ENCODE data around the gene WDR35. TPM values are rescaled to one million over a fixed set of nuclear protein-coding genes. Genes with fewer than 3 reads are reported as not detected.

Gene WDR35
- total RNA-seq = 1 to 10 TPM; 2.0 to 3.8 TPM
- 1 to 10 TPM in 1 of 2 donors, under 1 TPM in 1; 0.97 to 1.2 TPM for polyA plus RNA-seq

- H3K9ac ChIP-seq (ENCODE audit: low read depth in 1 of 2, low read length in 2 of 2) = peak within 1 kb of the TSS in 1 of 2 donors; percentile 5
- WGBS = 1% methylated on average over 70 of the region's 70 CpGs
- H3K27ac ChIP-seq (ENCODE audit: low read depth in 1 of 2, low read length in 2 of 2) = peak within 1 kb of the TSS in 1 of 2 donors; percentile 32
- no peaks in the 10 kb centered on the region for H3K36me3 ChIP-seq (ENCODE audit: control insufficient read depth in 4 of 4, insufficient read depth in 3 of 4, low read depth in 1 of 4, low read length in 3 of 4)
- peaks cover 4 to 16% (median 12%) of the 10 kb centered on the region in 4 donors for H3K4me1 ChIP-seq (ENCODE audit: control insufficient read depth in 4 of 4, insufficient read depth in 4 of 4, low read length in 3 of 4)
- no peaks in the 10 kb centered on the region for H3K9me3 ChIP-seq (ENCODE audit: control insufficient read depth in 4 of 4, low read length in 3 of 4)
- peaks cover 0 to 4% (median 0%) of the 10 kb centered on the region in 4 donors for H3K27me3 ChIP-seq (ENCODE audit: control insufficient read depth in 4 of 4, insufficient read depth in 4 of 4, low read length in 3 of 4)
- DNase-seq (ENCODE audit: low spot score) = peak; percentile 91
- no peak for TF ChIP-seq NR2F2 (IDR thresholded peaks at IDR 0.05)
- TF ChIP-seq ZBTB33 (IDR thresholded peaks at IDR 0.05) = no peak
- peak; percentile 71 to 93 for TF ChIP-seq GABPA (IDR thresholded peaks at IDR 0.05 in 1 of 2, conservative IDR thresholded peaks at IDR 0.05 in 1 of 2)
- TF ChIP-seq FOXA2 (IDR thresholded peaks at IDR 0.05) = no peak
- TF ChIP-seq TAF1 (conservative IDR thresholded peaks at IDR 0.05) = no peak
- TF ChIP-seq RAD21 (IDR thresholded peaks at IDR 0.05) = no peak
- TF ChIP-seq, protein P1, sequence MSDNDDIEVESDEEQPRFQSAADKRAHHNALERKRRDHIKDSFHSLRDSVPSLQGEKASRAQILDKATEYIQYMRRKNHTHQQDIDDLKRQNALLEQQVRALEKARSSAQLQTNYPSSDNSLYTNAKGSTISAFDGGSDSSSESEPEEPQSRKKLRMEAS (IDR thresholded peaks at IDR 0.05) = peak; percentile 79
- TF ChIP-seq JUND (IDR thresholded peaks at IDR 0.05) = no peak
- TF ChIP-seq RXRA (IDR thresholded peaks at IDR 0.05) = no peak
- TF ChIP-seq, protein P2, sequence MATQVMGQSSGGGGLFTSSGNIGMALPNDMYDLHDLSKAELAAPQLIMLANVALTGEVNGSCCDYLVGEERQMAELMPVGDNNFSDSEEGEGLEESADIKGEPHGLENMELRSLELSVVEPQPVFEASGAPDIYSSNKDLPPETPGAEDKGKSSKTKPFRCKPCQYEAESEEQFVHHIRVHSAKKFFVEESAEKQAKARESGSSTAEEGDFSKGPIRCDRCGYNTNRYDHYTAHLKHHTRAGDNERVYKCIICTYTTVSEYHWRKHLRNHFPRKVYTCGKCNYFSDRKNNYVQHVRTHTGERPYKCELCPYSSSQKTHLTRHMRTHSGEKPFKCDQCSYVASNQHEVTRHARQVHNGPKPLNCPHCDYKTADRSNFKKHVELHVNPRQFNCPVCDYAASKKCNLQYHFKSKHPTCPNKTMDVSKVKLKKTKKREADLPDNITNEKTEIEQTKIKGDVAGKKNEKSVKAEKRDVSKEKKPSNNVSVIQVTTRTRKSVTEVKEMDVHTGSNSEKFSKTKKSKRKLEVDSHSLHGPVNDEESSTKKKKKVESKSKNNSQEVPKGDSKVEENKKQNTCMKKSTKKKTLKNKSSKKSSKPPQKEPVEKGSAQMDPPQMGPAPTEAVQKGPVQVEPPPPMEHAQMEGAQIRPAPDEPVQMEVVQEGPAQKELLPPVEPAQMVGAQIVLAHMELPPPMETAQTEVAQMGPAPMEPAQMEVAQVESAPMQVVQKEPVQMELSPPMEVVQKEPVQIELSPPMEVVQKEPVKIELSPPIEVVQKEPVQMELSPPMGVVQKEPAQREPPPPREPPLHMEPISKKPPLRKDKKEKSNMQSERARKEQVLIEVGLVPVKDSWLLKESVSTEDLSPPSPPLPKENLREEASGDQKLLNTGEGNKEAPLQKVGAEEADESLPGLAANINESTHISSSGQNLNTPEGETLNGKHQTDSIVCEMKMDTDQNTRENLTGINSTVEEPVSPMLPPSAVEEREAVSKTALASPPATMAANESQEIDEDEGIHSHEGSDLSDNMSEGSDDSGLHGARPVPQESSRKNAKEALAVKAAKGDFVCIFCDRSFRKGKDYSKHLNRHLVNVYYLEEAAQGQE (IDR thresholded peaks at IDR 0.05) = peak; percentile 95
- TF ChIP-seq FOXA1 (IDR thresholded peaks at IDR 0.05) = no peak
- TF ChIP-seq ATF3 (IDR thresholded peaks at IDR 0.05) = no peak
- no peak for TF ChIP-seq HNF4A (conservative IDR thresholded peaks at IDR 0.05)
- TF ChIP-seq SP1 (IDR thresholded peaks at IDR 0.05) = no peak
- TF ChIP-seq CTCF (IDR thresholded peaks at IDR 0.05; ENCODE audit: low read depth, low read length, missing input control) = no peak
- TF ChIP-seq HNF4G (IDR thresholded peaks at IDR 0.05) = no peak
- TF ChIP-seq YY1 (IDR thresholded peaks at IDR 0.05) = peak; percentile 46
- TF ChIP-seq EGR1 (IDR thresholded peaks at IDR 0.05; ENCODE audit: low read depth in 2 of 2) = no peak
- H3K4me3 ChIP-seq (ENCODE audit: low read depth in 1 of 3, low read length in 3 of 3) = peak within 1 kb of the TSS; percentile 60 to 94 (median 94)
Observed at GRCh38 chr2:19989667-19990415, at the start of gene WDR35. Gene WDR35 (minus strand): TSS chr2:19990105. CDS start chr2:19990015, 90 bp downstream.
